WTC11 (cell line): ENCODE measurements around the gene SGTA. TPM values are rescaled to one million over a fixed set of nuclear protein-coding genes. Genes with fewer than 3 reads are reported as not detected.

Experiments
- ATAC-seq: fragments of 200-7000 bp; cut with Tn5 transposase; 2 replicates; pipeline ENCODE4 v1.10.0; 2021; ENCODE audit warnings: mild to moderate bottlenecking, moderate library complexity
- CTCF ChIA-PET: fragments of 300-600 bp; sonication (Branson Sonifier 250); formaldehyde crosslinking; loops from one replicate; lab custom pipeline; 2021; ENCODE audit warnings: antibody characterized with exemption; lab: Charles Lee
- POLR2A ChIA-PET: fragments of 350-600 bp; sonication (Branson Sonifier 250); formaldehyde crosslinking; loops from one replicate; lab custom pipeline; 2021; ENCODE audit warnings: antibody characterized with exemption; lab: Charles Lee
- DNase-seq: peaks from one replicate; pipeline ENCODE4 v3.0.0; 2021; ENCODE audit warnings: low spot score
- H3K27ac Mint-ChIP-seq: 2 replicates; pipeline ENCODE4 v1.8.0; 2021; ENCODE audit warnings: mixed read lengths
- H3K27me3 Mint-ChIP-seq: 2 replicates; pipeline ENCODE4 v1.8.0; 2021; ENCODE audit warnings: low read depth, mild to moderate bottlenecking, moderate library complexity, mixed read lengths
- H3K36me3 Mint-ChIP-seq: 2 replicates; pipeline ENCODE4 v1.8.0; 2021; ENCODE audit warnings: mixed read lengths
- H3K4me1 Mint-ChIP-seq: 2 replicates; pipeline ENCODE4 v1.8.0; 2022; ENCODE audit warnings: mixed read lengths
- H3K4me3 Mint-ChIP-seq: 2 replicates; pipeline ENCODE4 v1.8.0; 2021; ENCODE audit warnings: mild to moderate bottlenecking, moderate library complexity, mixed read lengths
- H3K9me3 Mint-ChIP-seq: 2 replicates; pipeline ENCODE4 v1.8.0; 2021; ENCODE audit warnings: mixed read lengths
- ATF1 ChIP-seq: sonication (generic); formaldehyde crosslinking; IDR thresholded peaks from 2 replicates; pipeline ENCODE4 v1.8.1; 2023; ENCODE audit warnings: mild to moderate bottlenecking, moderate library complexity, missing genetic modification reagents
- CREB1 ChIP-seq: sonication (generic); formaldehyde crosslinking; IDR thresholded peaks from 2 replicates; pipeline ENCODE4 v1.8.0; 2023; ENCODE audit warnings: mild to moderate bottlenecking, missing genetic modification reagents
- ELF4 ChIP-seq: sonication (generic); formaldehyde crosslinking; IDR thresholded peaks from 2 replicates; pipeline ENCODE4 v1.8.1; 2022; ENCODE audit warnings: low read depth, mild to moderate bottlenecking, moderate library complexity, missing genetic modification reagents
- EMX1 ChIP-seq: fragments of 250-450 bp; sonication (Bioruptor Pico); IDR thresholded peaks from 2 replicates; pipeline ENCODE4 v1.8.0; 2021; ENCODE audit warnings: mild to moderate bottlenecking
- FOXJ3 ChIP-seq: sonication (generic); formaldehyde crosslinking; IDR thresholded peaks from 2 replicates; pipeline ENCODE4 v1.9.0; 2021; ENCODE audit warnings: missing genetic modification reagents, mild to moderate bottlenecking, borderline replicate concordance
- GRHL2 ChIP-seq: fragments of 250-450 bp; sonication (Bioruptor Pico); IDR thresholded peaks from 2 replicates; pipeline ENCODE4 v1.8.0; 2022; ENCODE audit warnings: mild to moderate bottlenecking, moderate library complexity; ENCODE audit not compliant: insufficient replicate concordance, severe bottlenecking
- HMGA2 ChIP-seq: fragments of 250-450 bp; sonication (Bioruptor Pico); IDR thresholded peaks from 2 replicates; pipeline ENCODE4 v1.4.0; 2021; ENCODE audit warnings: mild to moderate bottlenecking, moderate library complexity
- JUN ChIP-seq: sonication (generic); formaldehyde crosslinking; IDR thresholded peaks from 2 replicates; pipeline ENCODE4 v1.8.0; 2023; ENCODE audit warnings: mild to moderate bottlenecking, missing genetic modification reagents
- NFATC4 ChIP-seq: fragments of 250-450 bp; sonication (Bioruptor Pico); IDR thresholded peaks from 2 replicates; pipeline ENCODE4 v1.9.0; 2021; ENCODE audit warnings: mild to moderate bottlenecking
- SMAD3 ChIP-seq: sonication (generic); formaldehyde crosslinking; IDR thresholded peaks from 2 replicates; pipeline ENCODE4 v1.8.0; 2022; ENCODE audit warnings: missing genetic modification reagents, mild to moderate bottlenecking, borderline replicate concordance
- SMAD4 ChIP-seq: sonication (generic); formaldehyde crosslinking; IDR thresholded peaks from 2 replicates; pipeline ENCODE4 v1.8.0; 2022; ENCODE audit warnings: mild to moderate bottlenecking, missing genetic modification reagents
- TEAD1 ChIP-seq: sonication (generic); formaldehyde crosslinking; IDR thresholded peaks from 2 replicates; pipeline ENCODE4 v1.8.0; 2022; ENCODE audit warnings: mild to moderate bottlenecking, missing genetic modification reagents
- ZNF219 ChIP-seq: sonication (generic); formaldehyde crosslinking; IDR thresholded peaks from 2 replicates; pipeline ENCODE4 v1.8.0; 2023; ENCODE audit warnings: missing genetic modification reagents, mild to moderate bottlenecking, borderline replicate concordance
- ZNF317 ChIP-seq: sonication (generic); formaldehyde crosslinking; IDR thresholded peaks from 2 replicates; pipeline ENCODE4 v1.8.1; 2023; ENCODE audit warnings: low read depth, mild to moderate bottlenecking, moderate library complexity, missing genetic modification reagents, borderline replicate concordance
- ZNF416 ChIP-seq: fragments of 250-450 bp; sonication (Bioruptor Pico); IDR thresholded peaks from 2 replicates; pipeline ENCODE4 v1.9.0; 2021; ENCODE audit warnings: mild to moderate bottlenecking, inconsistent platforms
- total RNA-seq: library from RNA; stranded (reverse); gene quantifications from 3 replicates; pipeline ENCODE4 v1.2.3, GENCODE V29; 2021
- TF ChIP-seq, protein P1 (sequence below): sonication (generic); formaldehyde crosslinking; IDR thresholded peaks from 2 replicates; pipeline ENCODE4 v1.8.1; 2023; ENCODE audit warnings: mild to moderate bottlenecking, missing genetic modification reagents, borderline replicate concordance
- TF ChIP-seq, protein P2 (sequence below): sonication (generic); formaldehyde crosslinking; IDR thresholded peaks from 2 replicates; pipeline ENCODE4 v1.8.1; 2023; ENCODE audit warnings: mild to moderate bottlenecking, missing genetic modification reagents, moderate library complexity
- TF ChIP-seq, protein P3 (sequence below): sonication (generic); formaldehyde crosslinking; IDR thresholded peaks from 2 replicates; pipeline ENCODE4 v1.8.1; 2022; ENCODE audit warnings: mild to moderate bottlenecking, moderate library complexity, missing genetic modification reagents
- TF ChIP-seq, protein P4 (sequence below): fragments of 250-450 bp; sonication (Bioruptor Pico); IDR thresholded peaks from 2 replicates; pipeline ENCODE4 v1.9.0; 2021; ENCODE audit warnings: mild to moderate bottlenecking
- TF ChIP-seq, protein P5 (sequence below): sonication (generic); formaldehyde crosslinking; IDR thresholded peaks from 2 replicates; pipeline ENCODE4 v1.8.0; 2023; ENCODE audit warnings: missing genetic modification reagents
- TF ChIP-seq, protein P6 (sequence below): sonication (generic); formaldehyde crosslinking; conservative IDR thresholded peaks from 2 replicates; pipeline ENCODE4 v1.8.1; 2023; ENCODE audit warnings: mild to moderate bottlenecking, low read depth, missing genetic modification reagents, moderate library complexity
- TF ChIP-seq, protein P7 (sequence below): fragments of 250-450 bp; sonication (Bioruptor Pico); IDR thresholded peaks from 2 replicates; pipeline ENCODE4 v1.9.0; 2021; ENCODE audit warnings: moderate library complexity, mild to moderate bottlenecking, inconsistent platforms, borderline replicate concordance

Gene SGTA
- total RNA-seq, 1 experiment from 2014 or later: 91.2 TPM

DNA sequence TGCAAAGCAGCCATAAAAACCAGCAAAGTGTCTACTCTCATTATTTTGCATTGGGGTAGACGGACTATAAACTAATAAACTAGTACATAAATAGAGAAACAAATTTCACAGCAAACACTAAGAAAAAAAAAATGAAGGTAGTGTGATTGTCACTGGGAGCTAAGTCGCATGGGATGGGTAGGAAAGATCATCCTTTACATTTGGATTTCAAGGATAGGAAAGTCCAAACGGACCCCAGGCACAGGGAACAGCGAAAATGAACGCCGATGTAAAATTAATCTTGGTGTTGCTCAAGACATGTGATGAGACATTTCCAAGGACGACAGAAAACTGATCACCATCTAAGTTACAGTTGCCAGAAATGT lies 690 bp upstream of the SGTA start (continued):
- TF ChIP-seq, protein P1, sequence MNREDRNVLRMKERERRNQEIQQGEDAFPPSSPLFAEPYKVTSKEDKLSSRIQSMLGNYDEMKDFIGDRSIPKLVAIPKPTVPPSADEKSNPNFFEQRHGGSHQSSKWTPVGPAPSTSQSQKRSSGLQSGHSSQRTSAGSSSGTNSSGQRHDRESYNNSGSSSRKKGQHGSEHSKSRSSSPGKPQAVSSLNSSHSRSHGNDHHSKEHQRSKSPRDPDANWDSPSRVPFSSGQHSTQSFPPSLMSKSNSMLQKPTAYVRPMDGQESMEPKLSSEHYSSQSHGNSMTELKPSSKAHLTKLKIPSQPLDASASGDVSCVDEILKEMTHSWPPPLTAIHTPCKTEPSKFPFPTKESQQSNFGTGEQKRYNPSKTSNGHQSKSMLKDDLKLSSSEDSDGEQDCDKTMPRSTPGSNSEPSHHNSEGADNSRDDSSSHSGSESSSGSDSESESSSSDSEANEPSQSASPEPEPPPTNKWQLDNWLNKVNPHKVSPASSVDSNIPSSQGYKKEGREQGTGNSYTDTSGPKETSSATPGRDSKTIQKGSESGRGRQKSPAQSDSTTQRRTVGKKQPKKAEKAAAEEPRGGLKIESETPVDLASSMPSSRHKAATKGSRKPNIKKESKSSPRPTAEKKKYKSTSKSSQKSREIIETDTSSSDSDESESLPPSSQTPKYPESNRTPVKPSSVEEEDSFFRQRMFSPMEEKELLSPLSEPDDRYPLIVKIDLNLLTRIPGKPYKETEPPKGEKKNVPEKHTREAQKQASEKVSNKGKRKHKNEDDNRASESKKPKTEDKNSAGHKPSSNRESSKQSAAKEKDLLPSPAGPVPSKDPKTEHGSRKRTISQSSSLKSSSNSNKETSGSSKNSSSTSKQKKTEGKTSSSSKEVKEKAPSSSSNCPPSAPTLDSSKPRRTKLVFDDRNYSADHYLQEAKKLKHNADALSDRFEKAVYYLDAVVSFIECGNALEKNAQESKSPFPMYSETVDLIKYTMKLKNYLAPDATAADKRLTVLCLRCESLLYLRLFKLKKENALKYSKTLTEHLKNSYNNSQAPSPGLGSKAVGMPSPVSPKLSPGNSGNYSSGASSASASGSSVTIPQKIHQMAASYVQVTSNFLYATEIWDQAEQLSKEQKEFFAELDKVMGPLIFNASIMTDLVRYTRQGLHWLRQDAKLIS (CRISPR knock-in tag): no peak
- TF ChIP-seq EMX1 (no peak), ZNF219 (CRISPR knock-in tag) (no peak), SMAD4 (no peak), ELF4 (CRISPR knock-in tag) (no peak), JUN (CRISPR knock-in tag) (no peak), TEAD1 (CRISPR knock-in tag) (no peak), HMGA2 (no peak)
- TF ChIP-seq, protein P2, sequence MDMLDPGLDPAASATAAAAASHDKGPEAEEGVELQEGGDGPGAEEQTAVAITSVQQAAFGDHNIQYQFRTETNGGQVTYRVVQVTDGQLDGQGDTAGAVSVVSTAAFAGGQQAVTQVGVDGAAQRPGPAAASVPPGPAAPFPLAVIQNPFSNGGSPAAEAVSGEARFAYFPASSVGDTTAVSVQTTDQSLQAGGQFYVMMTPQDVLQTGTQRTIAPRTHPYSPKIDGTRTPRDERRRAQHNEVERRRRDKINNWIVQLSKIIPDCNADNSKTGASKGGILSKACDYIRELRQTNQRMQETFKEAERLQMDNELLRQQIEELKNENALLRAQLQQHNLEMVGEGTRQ (CRISPR knock-in tag): no peak

DNA sequence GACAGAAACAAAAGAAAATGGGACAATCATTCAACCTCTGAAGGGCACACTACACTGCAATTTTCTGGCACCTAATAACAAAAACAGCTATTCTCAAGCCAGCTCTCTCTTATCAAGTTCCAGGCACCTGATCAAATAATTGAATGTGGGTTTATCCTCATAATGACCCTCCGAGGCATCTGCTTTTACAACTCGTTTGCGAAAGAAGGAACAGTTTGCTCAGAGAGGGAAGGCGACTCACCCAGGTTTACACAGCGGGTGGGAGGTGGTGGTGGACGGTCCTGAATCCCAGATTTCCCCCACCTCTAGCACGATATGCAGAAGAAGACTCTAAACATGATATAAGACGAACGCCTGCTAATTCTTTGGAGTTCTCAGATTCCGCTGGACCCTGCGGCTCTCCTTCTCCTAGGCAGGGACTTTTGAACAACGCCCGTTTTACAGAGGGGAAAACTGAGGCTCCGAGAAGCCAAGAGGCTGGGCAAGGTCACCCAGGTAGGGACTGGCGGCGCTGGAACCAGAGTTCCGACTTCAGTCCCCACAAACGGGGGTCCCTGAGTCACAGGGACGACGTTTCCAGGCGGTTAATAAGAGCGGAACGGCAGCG lies 641 bp downstream of the SGTA start:
- ATAC-seq (no peak), DNase-seq (no peak)
- ChIA-PET CTCF (interaction anchor here (1.0 to 1.5 kb wide), 5 partner anchors 55 to 134 kb away, joined by 3 to 12 read pairs (median 3); partner anchors contain the start of gene ZNF555), POLR2A (interaction anchor here (1.0 kb wide), 1 partner anchor 240 kb away, joined by 3 read pairs; no protein-coding TSS in a partner anchor)
- peaks cover 4% of the 10 kb centered on the region; the same call in 1 of the 2 replicates for H3K27me3 Mint-ChIP-seq
- H3K27ac Mint-ChIP-seq: peak overlapping the region; percentile 92
- peak overlapping the region; percentile 90 for H3K4me3 Mint-ChIP-seq
- H3K9me3 Mint-ChIP-seq: peaks cover 7% of the 10 kb centered on the region
- peaks cover 26% of the 10 kb centered on the region for H3K4me1 Mint-ChIP-seq
- H3K36me3 Mint-ChIP-seq: peaks cover 5% of the 10 kb centered on the region; the same call in 1 of the 2 replicates
- TF ChIP-seq SMAD3: no peak
- no peak for TF ChIP-seq FOXJ3 (CRISPR knock-in tag)
- TF ChIP-seq, protein P3, sequence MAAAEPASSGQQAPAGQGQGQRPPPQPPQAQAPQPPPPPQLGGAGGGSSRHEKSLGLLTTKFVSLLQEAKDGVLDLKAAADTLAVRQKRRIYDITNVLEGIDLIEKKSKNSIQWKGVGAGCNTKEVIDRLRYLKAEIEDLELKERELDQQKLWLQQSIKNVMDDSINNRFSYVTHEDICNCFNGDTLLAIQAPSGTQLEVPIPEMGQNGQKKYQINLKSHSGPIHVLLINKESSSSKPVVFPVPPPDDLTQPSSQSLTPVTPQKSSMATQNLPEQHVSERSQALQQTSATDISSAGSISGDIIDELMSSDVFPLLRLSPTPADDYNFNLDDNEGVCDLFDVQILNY: no peak
- TF ChIP-seq ATF1 (CRISPR knock-in tag): no peak
- TF ChIP-seq ZNF317 (CRISPR knock-in tag): no peak
- no peak for TF ChIP-seq NFATC4
- TF ChIP-seq ZNF219 (CRISPR knock-in tag): no peak
- TF ChIP-seq GRHL2 (CRISPR knock-in tag): no peak
- TF ChIP-seq, protein P4, sequence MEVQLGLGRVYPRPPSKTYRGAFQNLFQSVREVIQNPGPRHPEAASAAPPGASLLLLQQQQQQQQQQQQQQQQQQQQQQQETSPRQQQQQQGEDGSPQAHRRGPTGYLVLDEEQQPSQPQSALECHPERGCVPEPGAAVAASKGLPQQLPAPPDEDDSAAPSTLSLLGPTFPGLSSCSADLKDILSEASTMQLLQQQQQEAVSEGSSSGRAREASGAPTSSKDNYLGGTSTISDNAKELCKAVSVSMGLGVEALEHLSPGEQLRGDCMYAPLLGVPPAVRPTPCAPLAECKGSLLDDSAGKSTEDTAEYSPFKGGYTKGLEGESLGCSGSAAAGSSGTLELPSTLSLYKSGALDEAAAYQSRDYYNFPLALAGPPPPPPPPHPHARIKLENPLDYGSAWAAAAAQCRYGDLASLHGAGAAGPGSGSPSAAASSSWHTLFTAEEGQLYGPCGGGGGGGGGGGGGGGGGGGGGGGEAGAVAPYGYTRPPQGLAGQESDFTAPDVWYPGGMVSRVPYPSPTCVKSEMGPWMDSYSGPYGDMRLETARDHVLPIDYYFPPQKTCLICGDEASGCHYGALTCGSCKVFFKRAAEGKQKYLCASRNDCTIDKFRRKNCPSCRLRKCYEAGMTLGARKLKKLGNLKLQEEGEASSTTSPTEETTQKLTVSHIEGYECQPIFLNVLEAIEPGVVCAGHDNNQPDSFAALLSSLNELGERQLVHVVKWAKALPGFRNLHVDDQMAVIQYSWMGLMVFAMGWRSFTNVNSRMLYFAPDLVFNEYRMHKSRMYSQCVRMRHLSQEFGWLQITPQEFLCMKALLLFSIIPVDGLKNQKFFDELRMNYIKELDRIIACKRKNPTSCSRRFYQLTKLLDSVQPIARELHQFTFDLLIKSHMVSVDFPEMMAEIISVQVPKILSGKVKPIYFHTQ: no peak
- TF ChIP-seq EMX1: no peak
- TF ChIP-seq CREB1 (CRISPR knock-in tag): no peak
- TF ChIP-seq, protein P5, sequence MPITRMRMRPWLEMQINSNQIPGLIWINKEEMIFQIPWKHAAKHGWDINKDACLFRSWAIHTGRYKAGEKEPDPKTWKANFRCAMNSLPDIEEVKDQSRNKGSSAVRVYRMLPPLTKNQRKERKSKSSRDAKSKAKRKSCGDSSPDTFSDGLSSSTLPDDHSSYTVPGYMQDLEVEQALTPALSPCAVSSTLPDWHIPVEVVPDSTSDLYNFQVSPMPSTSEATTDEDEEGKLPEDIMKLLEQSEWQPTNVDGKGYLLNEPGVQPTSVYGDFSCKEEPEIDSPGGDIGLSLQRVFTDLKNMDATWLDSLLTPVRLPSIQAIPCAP (CRISPR knock-in tag): no peak
- no peak for TF ChIP-seq SMAD4
- TF ChIP-seq, protein P6, sequence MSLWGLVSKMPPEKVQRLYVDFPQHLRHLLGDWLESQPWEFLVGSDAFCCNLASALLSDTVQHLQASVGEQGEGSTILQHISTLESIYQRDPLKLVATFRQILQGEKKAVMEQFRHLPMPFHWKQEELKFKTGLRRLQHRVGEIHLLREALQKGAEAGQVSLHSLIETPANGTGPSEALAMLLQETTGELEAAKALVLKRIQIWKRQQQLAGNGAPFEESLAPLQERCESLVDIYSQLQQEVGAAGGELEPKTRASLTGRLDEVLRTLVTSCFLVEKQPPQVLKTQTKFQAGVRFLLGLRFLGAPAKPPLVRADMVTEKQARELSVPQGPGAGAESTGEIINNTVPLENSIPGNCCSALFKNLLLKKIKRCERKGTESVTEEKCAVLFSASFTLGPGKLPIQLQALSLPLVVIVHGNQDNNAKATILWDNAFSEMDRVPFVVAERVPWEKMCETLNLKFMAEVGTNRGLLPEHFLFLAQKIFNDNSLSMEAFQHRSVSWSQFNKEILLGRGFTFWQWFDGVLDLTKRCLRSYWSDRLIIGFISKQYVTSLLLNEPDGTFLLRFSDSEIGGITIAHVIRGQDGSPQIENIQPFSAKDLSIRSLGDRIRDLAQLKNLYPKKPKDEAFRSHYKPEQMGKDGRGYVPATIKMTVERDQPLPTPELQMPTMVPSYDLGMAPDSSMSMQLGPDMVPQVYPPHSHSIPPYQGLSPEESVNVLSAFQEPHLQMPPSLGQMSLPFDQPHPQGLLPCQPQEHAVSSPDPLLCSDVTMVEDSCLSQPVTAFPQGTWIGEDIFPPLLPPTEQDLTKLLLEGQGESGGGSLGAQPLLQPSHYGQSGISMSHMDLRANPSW: no peak
- TF ChIP-seq, protein P7, sequence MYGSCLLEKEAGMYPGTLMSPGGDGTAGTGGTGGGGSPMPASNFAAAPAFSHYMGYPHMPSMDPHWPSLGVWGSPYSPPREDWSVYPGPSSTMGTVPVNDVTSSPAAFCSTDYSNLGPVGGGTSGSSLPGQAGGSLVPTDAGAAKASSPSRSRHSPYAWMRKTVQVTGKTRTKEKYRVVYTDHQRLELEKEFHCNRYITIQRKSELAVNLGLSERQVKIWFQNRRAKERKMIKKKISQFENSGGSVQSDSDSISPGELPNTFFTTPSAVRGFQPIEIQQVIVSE (CRISPR knock-in tag): no peak
- no peak for TF ChIP-seq ZNF416 (CRISPR knock-in tag)
